Spleen (tissue), 11 donors: ENCODE measurements around the gene NFIC. TPM values are rescaled to one million over a fixed set of nuclear protein-coding genes. Genes with fewer than 3 reads are reported as not detected.

ENCODE experiments used
- DNase-seq: peaks from one replicate; pipeline ENCODE4 v3.0.0-alpha.2; 2020
- H3K27ac ChIP-seq, 8 donors: fragments of 200-600 bp; sonication (generic) in 7 of 8; 1 replicate in 4 of 8; 2 replicates in 4 of 8; pipeline versions ENCODE4 v1.5.0 to v1.8.0; 2016 to 2021; ENCODE audit warnings: inconsistent platforms in 4 of 8, mild to moderate bottlenecking in 4 of 8, moderate library complexity in 1 of 8
- H3K27me3 ChIP-seq, 7 donors: fragments of 200-600 bp; sonication (generic) in 6 of 7; replicated peaks in 1 of 7; 1 replicate in 4 of 7; 2 replicates in 3 of 7; pipeline versions ENCODE4 v1.5.0 to v1.8.0; 2016 to 2021; ENCODE audit warnings: inconsistent platforms in 3 of 7, mild to moderate bottlenecking in 1 of 7
- H3K36me3 ChIP-seq, 6 donors: fragments of 200-600 bp; sonication (generic) in 5 of 6; 1 replicate in 4 of 6; 2 replicates in 2 of 6; pipeline versions ENCODE4 v1.5.0 to v1.8.0; 2016 to 2021; ENCODE audit warnings: inconsistent platforms in 2 of 6
- H3K4me1 ChIP-seq, 6 donors: fragments of 200-600 bp; sonication (generic) in 5 of 6; 1 replicate in 3 of 6; 2 replicates in 3 of 6; pipeline versions ENCODE4 v1.5.0 to v1.8.0; 2016 to 2021; ENCODE audit warnings: inconsistent platforms in 3 of 6
- H3K4me3 ChIP-seq, 8 donors: fragments of 200-600 bp; sonication (generic) in 7 of 8; 1 replicate in 4 of 8; 2 replicates in 4 of 8; pipeline versions ENCODE4 v1.5.0 to v1.8.0; 2016 to 2021; ENCODE audit warnings: inconsistent platforms in 4 of 8, mild to moderate bottlenecking in 4 of 8, moderate library complexity in 2 of 8
- H3K9me3 ChIP-seq, 8 donors: fragments of 200-600 bp; sonication (generic) in 7 of 8; 1 replicate in 4 of 8; 2 replicates in 4 of 8; pipeline versions ENCODE4 v1.5.0 to v1.8.0; 2016 to 2021; ENCODE audit warnings: inconsistent platforms in 4 of 8
- CTCF ChIP-seq, 11 experiments: fragments of 200-600 bp in 7 of 11; fragments of 450-650 bp in 4 of 11; sonication (generic) in 4 of 11; IDR thresholded peaks in 8 of 11; conservative IDR thresholded peaks in 3 of 11; 1 replicate in 7 of 11; 2 replicates in 4 of 11; pipeline versions ENCODE4 v1.4.0 to v1.8.0; 2016 to 2021; ENCODE audit warnings: antibody characterized with exemption in 11 of 11, inconsistent platforms in 4 of 11, mild to moderate bottlenecking in 1 of 11
- POLR2A ChIP-seq, 3 donors: fragments of 450-650 bp; IDR thresholded peaks; one replicate each; pipeline ENCODE4 v1.5.1; 2017; ENCODE audit warnings: antibody characterized with exemption in 3 of 3, mild to moderate bottlenecking in 1 of 3
- POLR2AphosphoS5 ChIP-seq, 3 donors: sonication (generic); formaldehyde crosslinking; IDR thresholded peaks; one replicate each; pipeline ENCODE4 v1.5.1; 2017; ENCODE audit warnings: antibody characterized with exemption in 3 of 3
- WGBS, 5 donors: extraction: QIAGEN DNeasy Blood & Tissue Kit in 3 of 5; methylation state at CpG; one replicate each; pipeline versions ENCODE4 v1.1.5 to v1.1.7; 2013 to 2018; 5-methylcytosine and 5-hydroxymethylcytosine counted together
- intact Hi-C: fragments of 100-400 bp; cut with DNase I; formaldehyde crosslinking; loops from one replicate; pipeline ENCODE4 v1.15.0; 2023; ENCODE audit warnings: low total_unique reads
- polyA plus RNA-seq, 3 donors: library from polyadenylated mRNA; stranded (reverse); fragments of 200-250 nt; gene quantifications; one replicate each; pipeline ENCODE4 v1.2.1, GENCODE V29; 2013
- total RNA-seq, 7 donors: library from RNA; depleted of rRNA in 3 of 7; stranded (reverse); fragments of >200 nt in 3 of 7; fragmentation: NEBNext Ultra II Directional in 4 of 7; extraction: Animal tissue kit (Norgen Biotek cat#: 25700) in 4 of 7; gene quantifications; one replicate each; pipeline versions ENCODE4 v1.1.0 to v1.2.1, GENCODE V29; 2016 to 2021
- donor health status: healthy with polysubstance abuse.
- donor health status: DM: no; HTN: no; CAD: no; lungs with moderate emphysema.
- donor health status: DM: no; HTN: no; CAD: no.
- donor health status: Bipolar disorder and iron deficiency.
- donor health status: healthy.
- donor health status: DM: no; HTN: no; CAD: no.
- donor health status: DM: yes; HTN: yes; CAD: no.

The NFIC gene
- total and polyA plus RNA-seq, 10 donors: 4.1 to 125 (median 74.4) TPM

GRCh38 chr19:3370728-3371591 is 4.6 kb downstream of the NFIC start:
- Histone ChIP-seq H3K4me3 (no peak overlapping the region), H3K36me3 (peaks cover 0 to 8% (median 0%) of the 10 kb centered on the region in 6 donors), H3K27ac (peak overlapping the region in 5 of 8 donors; percentile 67 to 96 (median 94)), H3K27me3 (peaks cover 0 to 14% (median 0%) of the 10 kb centered on the region in 7 donors), H3K9me3 (no peaks in the 10 kb centered on the region), H3K4me1 (peaks cover 23 to 98% (median 78%) of the 10 kb centered on the region in 6 donors)
- intact Hi-C loops: no loop called here
- 63 to 72% (median 69%) methylated on average over 25 of the region's 25 CpGs for whole genome bisulfite sequencing, 5 donors
- no peak for TF ChIP-seq POLR2A (IDR thresholded peaks at IDR 0.05)
- TF ChIP-seq POLR2AphosphoS5 (IDR thresholded peaks at IDR 0.05): peak in 1 of 3 donors; percentile 52
- DNase-seq: no peak

- intact Hi-C loops: no loop called here
- peaks cover 22 to 100% (median 77%) of the 10 kb centered on the region in 6 donors for H3K4me1 ChIP-seq
- 48 to 69% (median 57%) methylated on average over 13 to 14 of the region's 14 CpGs for WGBS, 5 donors
These were observed 6.0 kb downstream of the NFIC start for GRCh38 chr19:3372413-3372812.

GRCh38 chr19:3373971-3374368 is 7.6 kb downstream of the NFIC start:
- Histone ChIP-seq H3K27ac (peak overlapping the region in 6 of 8 donors; percentile 10 to 86 (median 82)), H3K9me3 (no peaks in the 10 kb centered on the region), H3K4me1 (peaks cover 19 to 100% (median 75%) of the 10 kb centered on the region in 6 donors)

More at GRCh38 chr19:3372413-3372812, 6.0 kb downstream of the NFIC start:
- H3K9me3 ChIP-seq: no peaks in the 10 kb centered on the region
- H3K36me3 ChIP-seq: peaks cover 0 to 14% (median 0%) of the 10 kb centered on the region in 6 donors
- H3K4me3 ChIP-seq: no peak overlapping the region
- TF ChIP-seq CTCF (IDR thresholded peaks at IDR 0.05 in 8 of 11, conservative IDR thresholded peaks at IDR 0.05 in 3 of 11) (no peak), POLR2A (IDR thresholded peaks at IDR 0.05) (no peak), POLR2AphosphoS5 (IDR thresholded peaks at IDR 0.05) (no peak)
- H3K27me3 ChIP-seq: peaks cover 0 to 2% (median 0%) of the 10 kb centered on the region in 7 donors
- H3K27ac ChIP-seq: peak overlapping the region in 4 of 8 donors; percentile 9 to 96 (median 34)
- DNase-seq: no peak

More at GRCh38 chr19:3373971-3374368, 7.6 kb downstream of the NFIC start:
- 66 to 81% (median 79%) methylated on average over 6 of the region's 6 CpGs for WGBS, 5 donors
- DNase-seq: no peak
- intact Hi-C loops: no loop called here
- TF ChIP-seq CTCF (IDR thresholded peaks at IDR 0.05 in 8 of 11, conservative IDR thresholded peaks at IDR 0.05 in 3 of 11) (no peak), POLR2AphosphoS5 (IDR thresholded peaks at IDR 0.05) (no peak), POLR2A (IDR thresholded peaks at IDR 0.05) (no peak)
- Histone ChIP-seq H3K27me3 (no peaks in the 10 kb centered on the region), H3K4me3 (no peak overlapping the region), H3K36me3 (peaks cover 0 to 14% (median 0%) of the 10 kb centered on the region in 6 donors)
